AG08395 (cell line): ENCODE data around the gene SLC15A1.

Experiments
- DNase-seq: peaks from one replicate; pipeline ENCODE4 v3.0.0; 2012; ENCODE audit warnings: mixed read lengths, low spot score

SLC15A1 gene

GRCh38 chr13:98693756-98694155 lies 58.7 kb downstream of the SLC15A1 start:
- DNase-seq = no peak

GRCh38 chr13:98691360-98691759 lies 61.1 kb downstream of the SLC15A1 start:
- no peak for DNase-seq

- no peak for DNase-seq
These were observed 62.0 kb downstream of the SLC15A1 start for GRCh38 chr13:98690348-98691022.

- DNase-seq = no peak
These were observed 63.0 kb downstream of the SLC15A1 start for GRCh38 chr13:98689347-98689968.

- no peak for DNase-seq
These were observed 64.1 kb downstream of the SLC15A1 start for GRCh38 chr13:98688373-98688772.

- no peak for DNase-seq
These were observed 65.2 kb downstream of the SLC15A1 start for GRCh38 chr13:98687319-98687718.

- DNase-seq = no peak
These were observed 66.2 kb downstream of the SLC15A1 start for GRCh38 chr13:98686270-98686669.

- no peak for DNase-seq
These were observed 67.3 kb downstream of the SLC15A1 start for GRCh38 chr13:98685146-98685545.

- DNase-seq = no peak
These were observed 71.4 kb downstream of the SLC15A1 start for GRCh38 chr13:98681049-98681448.

- no peak for DNase-seq
These were observed 73.7 kb downstream of the SLC15A1 start for GRCh38 chr13:98678741-98679140.

- DNase-seq = no peak
These were observed 75.1 kb downstream of the SLC15A1 start for GRCh38 chr13:98677398-98677797.

- no peak for DNase-seq
These were observed 76.2 kb downstream of the SLC15A1 start for GRCh38 chr13:98676239-98676638.

GRCh38 chr13:98675837-98676236 lies 76.6 kb downstream of the SLC15A1 start:
- no peak for DNase-seq

- DNase-seq = no peak
These were observed 77.4 kb downstream of the SLC15A1 start for GRCh38 chr13:98675066-98675465.

GRCh38 chr13:98672947-98673613 lies 79.4 kb downstream of the SLC15A1 start:
- DNase-seq = peak; percentile 88

GRCh38 chr13:98668155-98668554 lies 84.3 kb downstream of the SLC15A1 start:
- no peak for DNase-seq

- no peak for DNase-seq
These were observed 86.9 kb downstream of the SLC15A1 start for GRCh38 chr13:98665638-98665995.

GRCh38 chr13:98664924-98665637 lies 87.4 kb downstream of the SLC15A1 start:
- no peak for DNase-seq

GRCh38 chr13:98664510-98664909 lies 88.0 kb downstream of the SLC15A1 start:
- no peak for DNase-seq

GRCh38 chr13:98664047-98664446 lies 88.4 kb downstream of the SLC15A1 start:
- peak; percentile 32 for DNase-seq

GRCh38 chr13:98658131-98658530 lies 94.3 kb downstream of the SLC15A1 start:
- peak; percentile 61 for DNase-seq

- peak; percentile 26 for DNase-seq
These were observed 94.9 kb downstream of the SLC15A1 start for GRCh38 chr13:98657506-98658085.
